ENCODE measurements around the gene STAC.

STAC gene

DNA sequence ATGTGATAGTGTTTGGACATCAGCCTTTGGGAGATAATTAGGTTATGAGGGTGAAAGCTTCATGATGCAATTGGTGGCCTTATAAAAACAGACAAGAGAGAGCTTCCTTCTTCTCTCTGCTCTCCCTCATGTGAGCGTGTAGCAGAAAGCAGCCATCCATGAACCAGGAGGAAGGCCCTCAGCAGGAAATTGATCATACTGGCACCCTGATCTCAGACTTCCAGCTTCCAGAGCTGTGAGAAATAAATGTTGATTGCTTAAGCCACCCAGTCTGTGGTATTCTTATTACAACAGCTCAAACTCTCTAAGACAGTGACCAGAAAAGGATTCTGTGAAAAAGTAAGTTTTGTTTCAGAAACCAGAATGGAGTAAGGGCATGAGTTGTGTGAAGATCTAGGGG, 13.3 kb downstream of the STAC start:
- TF ChIP-seq, protein P1, sequence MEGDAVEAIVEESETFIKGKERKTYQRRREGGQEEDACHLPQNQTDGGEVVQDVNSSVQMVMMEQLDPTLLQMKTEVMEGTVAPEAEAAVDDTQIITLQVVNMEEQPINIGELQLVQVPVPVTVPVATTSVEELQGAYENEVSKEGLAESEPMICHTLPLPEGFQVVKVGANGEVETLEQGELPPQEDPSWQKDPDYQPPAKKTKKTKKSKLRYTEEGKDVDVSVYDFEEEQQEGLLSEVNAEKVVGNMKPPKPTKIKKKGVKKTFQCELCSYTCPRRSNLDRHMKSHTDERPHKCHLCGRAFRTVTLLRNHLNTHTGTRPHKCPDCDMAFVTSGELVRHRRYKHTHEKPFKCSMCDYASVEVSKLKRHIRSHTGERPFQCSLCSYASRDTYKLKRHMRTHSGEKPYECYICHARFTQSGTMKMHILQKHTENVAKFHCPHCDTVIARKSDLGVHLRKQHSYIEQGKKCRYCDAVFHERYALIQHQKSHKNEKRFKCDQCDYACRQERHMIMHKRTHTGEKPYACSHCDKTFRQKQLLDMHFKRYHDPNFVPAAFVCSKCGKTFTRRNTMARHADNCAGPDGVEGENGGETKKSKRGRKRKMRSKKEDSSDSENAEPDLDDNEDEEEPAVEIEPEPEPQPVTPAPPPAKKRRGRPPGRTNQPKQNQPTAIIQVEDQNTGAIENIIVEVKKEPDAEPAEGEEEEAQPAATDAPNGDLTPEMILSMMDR (conservative IDR thresholded peaks at IDR 0.05; ENCODE audit: low read depth, low read length), result no peak
- no peak overlapping the region for H3K4me3 ChIP-seq (ENCODE audit: low read length)
- no peak for DNase-seq (ENCODE audit: low read depth)

DNA sequence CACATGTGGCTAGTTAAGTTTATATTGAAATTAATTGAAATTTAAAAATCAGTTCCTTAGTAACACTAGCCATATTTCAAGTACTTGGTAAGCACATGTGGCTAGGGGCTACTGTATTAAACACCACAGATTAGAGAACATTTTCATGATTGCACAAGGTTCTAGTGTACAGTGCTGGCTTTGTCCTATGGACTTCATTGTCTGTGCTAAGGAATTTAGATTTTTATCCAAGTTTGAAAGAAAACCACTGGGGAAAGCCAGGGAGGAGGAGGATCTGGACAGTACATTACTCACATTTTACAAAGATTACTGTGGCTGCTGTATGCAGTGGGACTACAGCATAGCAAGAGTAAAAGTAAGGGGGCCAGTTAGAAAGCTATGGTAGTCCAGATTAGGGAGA, 13.9 kb downstream of the STAC start:
- no peak for DNase-seq (ENCODE audit: low read depth)
- TF ChIP-seq, protein P1 (conservative IDR thresholded peaks at IDR 0.05; ENCODE audit: low read depth, low read length), result no peak
- no peak overlapping the region for H3K4me3 ChIP-seq (ENCODE audit: low read length)

DNA sequence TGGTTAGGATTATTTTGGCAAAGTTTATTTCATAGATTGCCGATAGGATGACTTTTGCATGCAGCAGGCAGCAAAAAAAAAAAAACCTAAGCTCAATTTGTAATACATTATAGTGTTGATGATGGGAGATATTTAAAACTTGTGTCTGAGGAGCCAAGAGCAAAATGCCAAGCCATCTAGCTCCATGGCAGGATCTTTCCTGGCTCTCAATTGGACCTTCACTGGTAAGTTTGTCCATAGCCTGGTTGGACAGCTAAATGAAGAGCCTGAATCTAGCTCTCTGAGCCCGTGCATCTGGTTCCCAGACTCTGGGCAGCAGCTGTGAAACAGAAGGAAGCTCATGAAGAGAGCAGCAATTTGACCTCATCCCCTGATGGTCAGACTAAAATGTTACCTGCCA, 17.5 kb downstream of the STAC start:
- no peak for DNase-seq (ENCODE audit: low read depth)
- no peak overlapping the region for H3K4me3 ChIP-seq (ENCODE audit: low read length)
- TF ChIP-seq, protein P1 (conservative IDR thresholded peaks at IDR 0.05; ENCODE audit: low read depth, low read length), result no peak

DNA sequence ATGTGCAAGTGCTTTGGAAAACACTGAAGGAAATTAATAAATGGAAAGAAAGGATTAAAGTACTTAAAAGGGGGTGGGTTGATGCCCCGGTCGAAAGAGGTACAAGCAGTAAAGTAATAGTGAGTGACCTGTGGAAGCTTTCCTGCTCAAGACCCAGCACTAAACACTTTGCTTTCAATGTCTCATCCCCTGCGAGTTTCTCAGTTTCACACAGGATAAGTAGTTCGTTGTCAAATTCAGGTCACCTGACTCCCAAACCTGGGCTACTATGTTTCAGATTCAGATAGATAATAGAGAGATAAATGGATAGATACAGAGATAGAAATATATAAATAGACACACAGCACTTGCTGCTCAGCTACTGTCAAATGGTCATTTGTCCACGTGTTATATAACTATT, 19.6 kb downstream of the STAC start:
- TF ChIP-seq, protein P1 (conservative IDR thresholded peaks at IDR 0.05; ENCODE audit: low read depth, low read length), result no peak
- H3K4me3 ChIP-seq (ENCODE audit: low read length), result no peak overlapping the region
- DNase-seq (ENCODE audit: low read depth), result no peak

DNA sequence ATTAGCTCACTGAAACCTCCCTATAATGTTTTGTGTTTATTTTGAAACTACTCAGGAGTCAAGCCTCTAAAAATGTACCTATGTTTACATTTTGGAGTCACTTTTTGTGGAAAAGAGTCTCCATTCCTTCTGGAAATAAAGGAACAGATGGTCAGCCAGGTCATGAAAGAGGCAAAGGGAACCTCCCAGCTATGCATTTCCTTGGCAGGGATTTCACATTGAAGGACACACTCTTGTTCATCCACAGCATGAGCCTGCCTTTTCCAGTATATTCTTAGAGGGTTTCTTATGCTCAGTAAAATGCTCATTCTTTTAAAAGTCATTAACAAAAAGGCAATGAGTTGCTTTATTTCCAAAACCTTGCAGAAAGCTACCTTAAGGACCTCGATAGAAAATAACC, 20.8 kb downstream of the STAC start:
- no peak for DNase-seq (ENCODE audit: low read depth)
- TF ChIP-seq, protein P1 (conservative IDR thresholded peaks at IDR 0.05; ENCODE audit: low read depth, low read length), result no peak
- H3K4me3 ChIP-seq (ENCODE audit: low read length), result no peak overlapping the region

DNA sequence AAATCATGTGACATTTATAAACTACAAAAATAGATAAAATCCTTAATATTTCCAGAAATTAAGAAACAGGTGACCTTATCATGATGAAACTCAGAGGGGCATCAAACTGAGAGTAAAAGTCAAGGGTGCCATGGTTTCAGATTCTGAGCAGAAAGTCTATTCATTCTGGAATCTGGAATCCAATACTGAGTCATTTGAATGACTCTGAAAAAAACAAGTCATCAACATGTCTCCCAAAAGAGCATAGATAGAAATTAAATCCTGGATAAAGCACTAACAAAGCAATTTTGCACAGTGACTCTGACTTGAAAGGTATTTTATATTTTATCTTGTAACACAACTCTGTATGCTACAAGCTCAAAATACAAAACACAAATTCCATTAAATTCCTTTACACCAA, 23.4 kb downstream of the STAC start:
- no peak overlapping the region for H3K4me3 ChIP-seq (ENCODE audit: low read length)
- no peak for DNase-seq (ENCODE audit: low read depth)
- TF ChIP-seq, protein P1 (conservative IDR thresholded peaks at IDR 0.05; ENCODE audit: low read depth, low read length), result no peak

DNA sequence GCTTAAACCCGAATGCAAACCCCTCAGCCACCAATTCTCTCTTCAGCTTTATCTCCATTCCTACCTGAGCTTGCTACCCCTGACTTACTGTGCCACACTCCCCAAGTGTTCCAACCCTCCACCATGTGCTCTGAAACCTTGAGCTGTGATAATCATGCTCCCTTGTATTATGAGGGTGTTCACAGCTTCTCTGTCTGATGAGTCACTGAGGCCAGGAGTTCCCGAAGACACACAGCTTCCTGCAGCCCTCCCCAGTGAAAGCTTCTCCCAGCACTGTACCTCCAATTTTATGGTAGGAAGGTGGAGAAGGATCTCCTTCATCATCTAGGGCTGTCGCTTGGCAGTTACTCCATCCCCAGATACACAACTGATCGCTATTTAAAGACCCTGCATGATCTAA, 24.9 kb downstream of the STAC start:
- DNase-seq (ENCODE audit: low read depth), result no peak
- TF ChIP-seq, protein P1 (conservative IDR thresholded peaks at IDR 0.05; ENCODE audit: low read depth, low read length), result no peak

More for the DNA sequence above, 24.9 kb downstream of the STAC start:
- H3K4me3 ChIP-seq (ENCODE audit: low read length), result no peak overlapping the region

All from retinal pigment epithelial cell (primary cell).